Measurements from ENCODE around the gene NR1D2.
A peak's percentile ranks its signal among the peaks of the same experiment; 100 is the strongest.

NR1D2 gene

DNA sequence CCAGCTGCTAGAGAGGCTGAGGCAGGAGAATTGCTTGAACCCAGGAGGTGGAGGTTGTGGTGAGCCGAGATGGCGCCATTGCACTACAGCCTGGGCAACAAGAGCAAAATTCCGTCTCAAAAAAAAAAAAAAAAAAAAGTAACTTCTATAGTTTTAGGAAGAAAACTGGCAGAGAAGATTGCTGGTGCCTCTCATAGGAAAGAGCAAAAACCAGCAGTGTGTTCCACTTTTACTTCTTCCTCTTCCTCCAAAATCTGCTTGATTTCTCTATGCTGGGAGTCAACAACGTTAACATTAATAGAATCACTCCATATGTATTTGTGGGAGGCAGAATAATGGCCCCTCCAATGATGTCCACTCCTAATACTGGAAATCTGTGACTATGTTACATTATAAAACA, 12.5 kb upstream of the NR1D2 start:
- peak; percentile 29 to 35 for DNase-seq

DNA sequence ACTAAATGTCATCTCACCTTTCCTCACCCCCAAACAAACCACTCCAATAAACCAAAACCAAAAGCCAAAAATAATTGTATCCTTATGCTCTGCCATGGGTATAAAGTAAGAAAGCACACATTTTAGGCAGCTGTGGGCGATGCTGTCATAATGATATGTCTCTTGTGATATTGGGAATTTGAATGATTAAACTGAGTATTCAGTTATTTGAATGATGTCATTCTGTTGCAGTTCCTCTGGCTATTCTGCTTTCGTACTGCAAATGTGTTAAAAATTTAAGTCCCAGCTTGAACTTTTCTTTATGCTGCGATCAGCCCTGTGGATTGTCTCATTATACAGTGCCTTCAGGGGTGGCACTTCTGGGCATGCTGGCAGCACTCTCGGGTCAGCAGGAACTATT, 10.8 kb upstream of the NR1D2 start:
- no peak for DNase-seq

DNA sequence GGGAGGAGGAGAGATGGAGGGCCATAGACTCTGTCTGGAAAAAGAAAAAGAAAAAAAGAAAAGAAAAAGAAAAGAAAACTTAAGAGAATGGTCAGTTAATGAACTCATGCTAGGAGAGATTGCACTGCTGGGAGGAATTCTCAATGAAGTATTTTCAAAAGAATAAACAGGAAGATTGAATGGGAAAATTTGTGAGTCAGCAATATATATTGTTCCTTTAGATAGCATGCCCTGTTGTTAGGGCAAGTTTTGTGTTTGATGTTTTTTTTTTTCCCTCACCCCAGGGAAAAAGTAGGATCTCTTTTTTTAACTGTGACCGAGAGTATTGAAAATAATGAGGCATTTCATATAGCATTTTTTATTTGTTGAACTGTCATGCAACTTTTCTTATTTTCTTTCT, 7.8 kb upstream of the NR1D2 start:
- no peak for DNase-seq

DNA sequence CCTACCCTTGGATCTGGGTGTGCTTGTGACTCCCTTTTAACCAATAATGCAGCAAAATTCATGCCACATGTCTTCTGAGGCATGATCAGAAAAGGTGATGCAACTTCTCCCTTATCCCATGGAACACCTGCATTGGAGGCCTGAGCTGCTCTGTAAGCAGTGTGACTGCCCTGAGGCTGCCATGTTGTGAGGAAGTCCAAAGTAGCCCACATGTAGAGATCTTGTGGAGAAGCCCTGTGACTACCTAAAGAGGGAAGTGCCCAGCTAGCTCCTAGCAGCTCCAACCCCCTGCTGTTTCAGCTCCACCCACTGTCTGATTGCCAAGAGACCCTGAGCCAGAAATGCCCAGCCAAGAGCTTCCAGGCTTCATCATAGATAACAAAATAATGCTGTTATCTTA, 6.4 kb upstream of the NR1D2 start:
- no peak for DNase-seq

DNA sequence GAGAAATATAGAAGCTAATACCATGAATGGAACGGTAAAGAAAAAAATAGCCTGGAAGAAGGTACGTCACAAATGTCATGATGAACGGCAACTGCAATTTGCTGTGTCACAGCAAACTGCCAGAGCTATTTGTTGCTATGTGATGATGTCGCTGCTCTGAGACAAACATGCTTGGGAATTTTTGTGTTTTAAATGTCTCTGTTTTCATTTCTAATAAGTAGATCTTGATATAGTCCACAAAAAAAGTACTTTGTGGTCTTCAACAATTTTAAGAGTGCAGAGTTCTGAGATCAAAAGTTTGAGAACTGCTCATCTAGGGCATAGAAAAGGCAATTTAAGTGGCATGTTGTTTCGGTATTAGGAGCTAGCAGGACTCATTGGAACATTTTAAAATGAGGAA, 4.3 kb upstream of the NR1D2 start:
- DNase-seq, result peak in 1 of 2 donors; percentile 11

DNA sequence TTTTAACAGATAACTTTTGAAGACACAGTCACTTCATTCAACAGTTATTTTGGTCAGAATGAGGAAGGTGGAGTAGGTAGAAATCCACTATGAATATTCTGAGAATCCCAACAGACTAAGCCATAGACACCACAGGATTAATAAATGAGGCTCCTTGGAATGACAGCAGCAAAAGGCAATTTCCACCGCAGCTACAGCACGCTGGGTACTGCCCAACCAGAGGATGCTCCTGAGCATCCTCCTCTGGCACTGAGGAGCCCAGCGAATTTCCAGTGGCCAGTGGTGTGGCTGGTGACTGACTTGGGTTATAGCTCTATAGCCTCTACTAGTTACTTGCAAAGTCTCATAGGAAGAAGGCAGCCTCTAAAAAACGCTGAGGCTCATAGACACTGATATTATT, 3.6 kb upstream of the NR1D2 start:
- no peak for DNase-seq

DNA sequence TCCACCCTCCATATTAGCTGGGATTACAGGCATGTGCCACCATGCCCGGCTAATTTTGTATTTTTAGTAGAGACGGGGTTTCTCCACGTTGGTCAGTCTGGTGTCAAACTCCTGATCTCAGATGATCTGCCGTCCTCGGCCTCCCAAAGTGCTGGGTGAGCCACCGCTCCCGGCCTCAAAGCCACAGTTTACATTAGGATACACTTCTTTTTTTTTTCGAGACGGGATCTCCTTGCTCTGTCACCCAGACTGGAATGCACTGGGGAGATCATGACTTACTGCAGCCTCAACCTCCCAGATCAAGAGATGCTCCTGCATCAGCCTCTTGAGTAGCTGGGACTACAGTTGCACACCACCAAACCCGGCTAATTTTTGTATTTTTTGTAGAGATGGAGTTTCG, 2.5 kb upstream of the NR1D2 start:
- no peak for DNase-seq

DNA sequence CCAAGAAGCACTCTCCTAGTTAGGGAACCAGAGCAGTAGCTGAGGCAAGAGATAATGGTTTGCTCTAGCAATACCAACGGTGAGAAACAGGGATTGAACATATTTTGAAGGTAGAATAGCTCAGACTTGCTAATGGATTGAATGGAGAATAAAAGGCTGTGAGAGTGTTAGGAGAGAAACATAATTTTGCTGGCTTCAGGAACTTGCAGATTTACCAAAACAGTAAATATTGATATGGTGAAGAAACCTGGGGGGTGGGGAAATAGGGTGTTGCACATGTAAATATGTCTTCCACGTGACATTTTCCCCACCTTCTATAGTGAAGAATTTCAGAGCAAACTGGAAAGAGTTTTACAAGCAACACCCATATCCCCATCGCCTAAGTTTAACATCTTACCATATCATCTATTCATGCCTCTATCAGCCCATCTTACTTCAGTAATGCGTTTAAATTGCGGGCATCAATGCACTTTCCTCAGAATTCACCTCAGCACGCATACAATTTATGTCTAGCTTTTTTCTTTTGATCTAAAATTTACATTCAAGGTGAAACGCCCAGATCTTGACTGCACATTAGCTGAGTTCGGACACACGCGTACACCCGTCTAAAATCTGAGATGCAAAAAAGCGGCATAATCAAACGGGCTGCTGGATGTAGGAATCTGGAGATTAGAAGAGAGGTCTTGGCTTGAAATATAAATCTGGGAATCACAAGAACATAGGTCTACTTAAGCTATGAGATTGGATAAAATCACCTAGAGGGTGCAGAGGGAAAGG, 891 bp upstream of the NR1D2 start:
- DNase-seq, result no peak

DNA sequence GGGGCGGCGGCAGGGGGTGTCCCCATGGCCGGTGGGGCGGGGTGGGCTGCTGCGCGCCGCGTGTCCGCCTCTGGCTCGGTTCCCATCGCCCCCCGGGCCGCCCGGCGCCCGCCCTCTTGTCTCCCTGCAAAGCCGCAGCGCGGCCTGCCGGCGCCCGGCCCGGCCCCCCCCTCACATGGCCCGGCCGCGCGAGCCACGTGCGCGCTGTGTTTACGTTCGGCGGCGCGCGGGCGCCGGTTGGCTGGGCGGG, 502 bp downstream of the NR1D2 start:
- no peak for DNase-seq

DNA sequence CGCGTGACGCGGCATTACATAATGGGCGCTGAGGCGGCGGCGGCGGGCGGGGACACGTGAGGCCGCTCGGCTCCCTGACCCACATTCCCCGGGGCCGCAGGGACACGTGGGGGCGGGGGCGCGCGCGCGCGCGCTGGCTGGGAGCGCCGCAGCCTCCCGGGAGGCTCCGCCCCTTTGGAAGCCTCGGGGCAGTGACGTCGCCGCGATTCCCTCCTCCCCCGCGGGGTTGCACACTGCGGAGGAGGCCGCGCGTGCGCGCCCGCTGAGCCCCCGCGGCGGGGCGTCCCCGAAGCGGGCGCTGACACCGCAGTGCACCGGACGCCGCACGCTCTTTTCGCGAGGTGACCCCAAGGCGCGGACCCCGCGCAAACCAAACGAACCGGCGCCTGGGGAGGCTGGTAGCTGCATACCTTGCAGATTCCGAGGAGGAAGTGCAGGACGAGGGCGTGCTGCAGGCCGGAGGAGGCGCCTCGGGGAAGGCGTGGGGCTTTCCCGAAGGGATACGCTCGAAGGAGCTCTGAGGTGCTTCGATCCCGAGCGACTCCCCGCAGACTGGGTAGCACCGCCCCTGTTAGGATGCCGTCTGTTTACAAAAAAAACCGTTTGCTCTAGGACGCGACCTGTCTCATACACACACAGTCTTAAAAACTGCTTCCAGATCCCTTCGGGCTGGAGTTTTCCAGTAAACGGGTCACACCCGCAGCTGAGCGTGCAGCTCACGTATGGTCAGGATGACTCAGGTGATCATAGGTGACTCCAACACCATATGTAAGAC, 1.0 kb downstream of the NR1D2 start:
- peak; percentile 94 to 98 for DNase-seq

DNA sequence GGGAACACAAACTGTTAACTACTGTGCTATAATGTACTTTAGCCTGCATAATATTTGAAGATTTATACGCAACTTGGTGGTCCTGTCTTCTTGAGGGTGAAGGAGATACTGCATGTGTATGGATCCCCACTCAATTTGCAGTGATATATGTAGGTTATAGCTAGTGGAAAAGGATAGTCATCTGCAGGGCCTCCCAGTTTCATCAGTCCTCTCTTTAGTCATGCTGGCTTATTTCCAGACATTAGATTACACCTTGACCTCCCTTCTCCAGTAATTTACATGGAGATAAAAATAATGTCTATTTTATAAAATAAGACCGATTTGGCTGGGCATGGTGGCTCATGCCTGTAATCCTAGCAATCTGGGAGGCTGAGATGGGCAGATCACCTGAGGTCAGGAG, 3.7 kb downstream of the NR1D2 start:
- no peak for DNase-seq

DNA sequence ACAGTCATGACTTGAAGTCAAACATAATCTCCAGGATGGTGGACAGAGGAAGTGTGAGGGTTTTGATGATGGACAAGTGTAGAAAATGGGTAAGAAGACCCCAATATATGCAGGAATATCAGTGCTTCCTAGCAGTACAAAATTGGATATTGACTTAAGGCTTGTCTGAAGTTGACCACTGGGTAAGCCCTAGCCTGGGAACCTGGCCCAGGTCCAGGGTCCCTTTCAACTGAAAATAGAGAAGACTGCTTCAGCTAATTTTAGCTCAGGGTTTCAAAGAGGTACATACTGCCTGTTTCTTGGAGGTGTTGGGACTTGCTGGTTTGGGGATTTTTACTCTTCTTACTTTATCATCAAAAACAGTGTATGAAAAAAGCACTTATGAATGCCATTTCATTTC, 4.7 kb downstream of the NR1D2 start:
- DNase-seq, result no peak

DNA sequence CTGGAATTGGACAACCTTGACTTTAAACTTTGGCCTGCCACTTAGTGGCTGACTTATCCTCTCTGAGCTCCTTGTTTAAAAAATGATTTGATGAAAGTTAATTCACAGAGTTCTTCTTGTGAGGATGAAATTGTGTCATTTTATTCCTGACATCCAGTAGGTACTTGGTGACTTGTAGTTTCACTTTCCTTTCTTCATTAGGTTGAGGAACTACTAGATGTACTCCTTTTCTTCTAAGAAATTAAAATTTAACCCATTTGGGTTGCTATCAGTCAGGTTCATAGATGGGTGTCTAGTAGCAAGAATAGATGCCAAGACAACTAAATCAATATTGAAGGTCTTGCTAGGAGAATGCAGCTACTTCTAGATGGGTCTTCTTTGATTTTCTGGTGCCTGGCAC, 5.2 kb downstream of the NR1D2 start:
- peak; percentile 38 to 41 for DNase-seq

DNA sequence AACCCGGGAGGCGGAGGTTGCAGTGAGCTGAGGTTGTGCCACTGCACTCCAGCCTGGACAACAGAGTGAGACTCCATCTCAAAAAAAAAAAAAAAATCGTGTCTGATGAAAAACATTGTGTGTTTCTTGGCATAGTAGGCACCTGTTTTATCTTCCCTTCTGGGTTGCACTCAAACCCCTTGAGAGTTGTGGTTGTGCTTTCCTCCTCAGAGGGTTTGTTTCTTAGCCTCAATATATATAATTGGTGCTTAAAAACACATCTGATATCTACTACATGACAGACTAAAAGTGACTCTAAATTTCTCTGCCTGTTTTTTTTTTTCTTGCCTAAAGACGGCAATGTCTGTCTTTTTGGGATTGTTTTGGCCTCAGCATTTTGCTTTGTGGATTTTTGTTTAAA, 7.6 kb downstream of the NR1D2 start:
- DNase-seq, result no peak

DNA sequence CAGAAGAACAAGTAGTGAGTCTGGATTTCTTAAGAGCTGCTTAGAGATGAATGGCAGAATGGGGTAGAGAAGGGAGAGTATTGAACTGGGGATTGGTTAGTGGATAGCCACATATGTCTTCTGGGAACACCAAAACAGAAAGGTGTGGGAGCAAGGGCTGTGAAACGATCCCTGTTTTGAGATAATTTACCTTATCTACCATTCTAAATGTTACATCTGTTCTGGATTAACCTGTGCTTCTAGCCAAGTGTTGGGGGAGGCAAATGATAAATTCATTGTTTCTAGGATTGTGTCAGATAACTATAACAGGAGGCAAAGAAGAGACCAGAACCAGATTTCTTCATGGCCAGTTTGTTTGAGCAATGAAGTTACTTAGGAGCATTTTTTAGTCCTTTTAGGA, 8.4 kb downstream of the NR1D2 start:
- no peak for DNase-seq

DNA sequence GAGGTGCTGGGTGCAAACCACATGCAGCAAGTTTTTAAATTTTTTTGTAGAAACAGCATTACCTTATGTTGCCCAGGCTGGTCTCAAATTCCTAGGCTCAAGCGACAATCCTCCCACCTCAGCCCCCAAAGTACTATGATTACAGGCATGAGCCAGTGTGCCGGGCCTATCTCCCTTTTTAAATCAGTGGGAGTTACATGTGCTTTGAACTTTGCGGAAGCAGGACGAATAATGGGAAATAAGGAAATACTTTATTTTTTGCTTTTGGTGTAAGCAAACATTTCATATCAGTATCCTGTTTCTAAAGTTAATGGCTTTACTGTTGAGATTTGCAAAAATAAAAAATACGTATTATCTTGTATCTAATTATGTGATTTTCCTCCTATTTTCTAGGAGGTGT, 9.1 kb downstream of the NR1D2 start:
- no peak for DNase-seq

DNA sequence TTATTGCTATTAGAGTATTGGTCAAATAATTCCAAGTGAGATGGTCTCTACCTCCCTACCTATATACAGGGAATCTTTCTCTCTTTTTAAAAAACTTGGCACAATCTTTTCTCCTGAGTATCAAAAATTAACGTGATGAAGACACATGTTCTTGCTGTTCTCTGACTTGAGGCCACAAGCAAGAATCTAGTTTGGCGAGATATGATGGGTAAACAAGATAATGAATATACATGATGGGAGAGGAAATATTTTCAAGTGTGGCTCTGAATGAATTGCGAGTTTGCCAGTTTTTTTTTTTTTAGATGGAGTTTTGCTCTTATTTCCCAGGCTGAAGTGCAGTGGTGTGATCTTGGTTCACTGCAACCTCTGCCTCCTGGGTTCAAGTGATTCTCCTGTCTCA, 11.6 kb downstream of the NR1D2 start:
- no peak for DNase-seq

DNA sequence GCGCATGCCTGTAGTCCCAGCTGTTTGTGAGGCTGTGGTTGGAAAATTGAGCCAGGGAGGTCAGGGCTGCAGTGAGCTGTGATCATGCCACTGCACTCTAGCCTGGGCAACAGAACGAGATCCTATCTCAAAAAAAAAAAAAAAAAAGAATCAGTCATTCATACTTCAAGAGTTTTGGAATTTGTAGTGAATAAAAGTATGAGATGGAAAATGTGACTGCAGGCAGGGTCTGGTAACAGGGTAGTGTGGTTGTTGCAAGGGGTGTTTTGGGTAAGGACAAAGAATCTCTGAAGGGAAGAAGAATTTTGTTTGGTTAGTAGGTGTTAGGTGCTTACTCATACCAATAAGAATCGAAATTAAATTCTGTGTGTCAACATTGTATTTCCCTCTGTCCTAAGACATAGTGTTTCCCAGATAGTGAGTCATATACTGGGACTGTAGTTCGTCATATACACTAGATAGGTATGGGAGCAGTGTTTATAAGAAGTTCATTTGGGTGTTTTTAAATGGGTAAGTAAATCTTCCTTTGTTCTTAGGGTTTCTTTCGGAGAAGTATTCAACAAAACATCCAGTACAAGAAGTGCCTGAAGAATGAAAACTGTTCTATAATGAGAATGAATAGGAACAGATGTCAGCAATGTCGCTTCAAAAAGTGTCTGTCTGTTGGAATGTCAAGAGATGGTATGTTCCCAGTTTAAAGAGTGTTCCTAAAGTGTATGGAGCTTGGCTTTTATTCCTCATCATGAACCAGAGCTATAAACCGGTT, 14.2 kb downstream of the NR1D2 start:
- no peak for DNase-seq

DNA sequence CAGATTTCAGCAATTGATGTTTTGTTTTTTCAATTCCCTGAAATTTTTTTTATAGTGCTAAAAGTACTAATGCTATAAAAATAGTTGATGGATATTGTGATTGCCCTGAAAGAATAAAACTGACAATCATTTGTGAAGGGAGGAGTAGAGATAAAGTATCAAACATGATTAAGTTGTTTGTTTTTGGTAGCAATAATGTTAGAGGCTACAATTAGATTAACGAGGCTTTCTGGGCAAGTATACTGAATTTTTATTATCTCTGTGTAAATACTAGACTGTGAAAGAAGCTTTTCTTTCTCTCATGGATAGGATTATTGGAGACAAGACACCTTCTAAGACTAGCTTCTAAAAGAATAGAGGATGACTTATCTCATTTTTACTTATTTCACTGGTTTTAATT, 15.6 kb downstream of the NR1D2 start:
- DNase-seq, result no peak

DNA sequence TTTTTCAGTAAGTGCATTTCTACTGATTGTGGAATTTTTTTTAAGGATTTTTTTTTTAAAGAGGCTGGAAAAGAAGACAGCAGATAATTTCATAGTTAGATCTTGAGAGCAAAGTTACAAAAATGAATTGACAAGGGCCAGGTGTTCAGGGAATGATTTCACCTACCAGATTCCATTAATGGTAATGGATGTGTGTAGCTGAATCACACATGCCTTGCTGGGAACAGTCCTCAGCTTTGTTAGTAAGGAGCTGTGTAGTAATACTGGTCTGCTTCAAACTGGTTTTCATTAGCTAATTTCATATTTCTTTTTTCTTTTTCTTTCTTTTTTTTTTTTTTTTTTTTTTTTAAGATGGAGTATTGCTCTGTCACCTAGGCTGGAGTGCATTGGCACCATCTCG, 16.0 kb downstream of the NR1D2 start:
- no peak for DNase-seq

DNA sequence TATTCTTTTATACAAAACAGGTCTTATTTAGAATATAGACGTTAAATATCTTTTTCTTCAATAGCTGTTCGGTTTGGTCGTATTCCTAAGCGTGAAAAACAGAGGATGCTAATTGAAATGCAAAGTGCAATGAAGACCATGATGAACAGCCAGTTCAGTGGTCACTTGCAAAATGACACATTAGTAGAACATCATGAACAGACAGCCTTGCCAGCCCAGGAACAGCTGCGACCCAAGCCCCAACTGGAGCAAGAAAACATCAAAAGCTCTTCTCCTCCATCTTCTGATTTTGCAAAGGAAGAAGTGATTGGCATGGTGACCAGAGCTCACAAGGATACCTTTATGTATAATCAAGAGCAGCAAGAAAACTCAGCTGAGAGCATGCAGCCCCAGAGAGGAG, 16.8 kb downstream of the NR1D2 start:
- DNase-seq, result no peak

DNA sequence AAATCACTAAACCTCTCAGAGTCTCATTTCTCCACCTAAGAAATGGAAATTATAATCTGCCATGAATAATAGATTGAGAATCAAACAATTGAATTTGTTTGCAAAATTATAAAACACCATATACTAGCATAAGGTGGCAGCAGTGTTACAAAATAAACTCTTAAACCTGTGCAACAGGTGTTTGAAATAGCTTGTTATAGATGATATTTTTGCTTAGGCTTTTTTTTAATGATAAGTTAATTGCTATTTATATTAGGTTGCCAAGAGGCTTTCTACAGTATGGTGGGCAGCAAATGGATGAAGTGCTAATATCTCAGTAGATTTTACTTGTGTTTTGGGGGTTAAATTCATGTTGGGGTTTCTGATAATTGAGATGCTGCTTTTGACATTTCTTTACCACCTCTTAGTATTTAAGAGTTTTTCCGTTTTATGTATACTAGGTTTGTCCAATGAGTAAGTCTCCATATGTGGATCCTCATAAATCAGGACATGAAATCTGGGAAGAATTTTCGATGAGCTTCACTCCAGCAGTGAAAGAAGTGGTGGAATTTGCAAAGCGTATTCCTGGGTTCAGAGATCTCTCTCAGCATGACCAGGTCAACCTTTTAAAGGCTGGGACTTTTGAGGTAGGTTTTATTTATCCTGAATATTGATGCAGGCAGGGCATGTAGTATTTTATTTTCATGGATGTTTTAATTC, 19.6 kb downstream of the NR1D2 start:
- DNase-seq, result no peak

DNA sequence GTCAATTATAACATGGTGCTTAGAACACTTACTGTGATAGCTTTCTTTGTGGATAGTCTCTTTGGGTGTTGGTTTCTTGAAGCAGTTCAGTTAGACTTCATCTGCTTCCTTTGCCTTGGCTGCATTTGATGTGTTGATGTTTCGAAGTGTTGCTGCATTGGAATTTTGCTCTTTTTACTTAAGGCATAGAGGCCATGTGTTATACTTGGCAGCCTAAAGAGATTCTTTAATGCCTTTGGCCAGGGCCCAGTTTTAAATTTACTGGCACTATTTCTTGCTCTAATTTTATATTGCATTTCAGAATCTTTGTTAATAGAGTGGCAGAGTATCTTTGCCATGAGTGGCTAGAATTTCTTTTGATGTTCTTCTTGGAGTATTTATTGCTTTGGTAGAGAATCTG, 21.2 kb downstream of the NR1D2 start:
- no peak for DNase-seq

Measured in inflammatory macrophage treated with lipopolysaccharide for 1 hour (primary cell).